ENCODE results near the gene SLITRK1.

GRCh38 chr13:83876546-83876945, 5.7 kb downstream of the SLITRK1 start:
- TF ChIP-seq CTCF (conservative IDR thresholded peaks at IDR 0.05; ENCODE audit: low read depth, low read length) (no peak), EZH2phosphoT487 (IDR thresholded peaks at IDR 0.05; ENCODE audit: borderline replicate concordance, low read length) (no peak)

Measured in PC-3 (cell line).